Left ventricle myocardium superior (tissue), 1 donor: ENCODE data around the gene MICALL1. TPM values are rescaled to one million over a fixed set of nuclear protein-coding genes. Genes with fewer than 3 reads are reported as not detected.

Experiments used
- ATAC-seq: fragments of 200-7000 bp; cut with Tn5 transposase; one replicate; pipeline ENCODE4 v1.9.1; 2020; ENCODE audit warnings: mild to moderate bottlenecking, moderate library complexity
- DNase-seq: peaks from one replicate; pipeline ENCODE4 v3.0.0-alpha.2; 2020
- intact Hi-C: fragments of 100-400 bp; cut with micrococcal nuclease; formaldehyde crosslinking; loops from one replicate; pipeline ENCODE4 v1.11.0; 2022
- long read RNA-seq: library from polyadenylated mRNA; unstranded; transcript quantifications from one replicate; pipeline ENCODE4 v2.0.0, GENCODE V29; 2021
- total RNA-seq: library from RNA; stranded (reverse); fragmentation: NEBNext Ultra II Directional; extraction: Animal tissue kit (Norgen Biotek cat#: 25700); gene quantifications from one replicate; pipeline ENCODE4 v1.2.1, GENCODE V29; 2021
- donor health status: DM: no; HTN: yes; CAD: no; lungs with severe emphysema.

The MICALL1 gene
- 20.1 TPM for total RNA-seq
- long read RNA-seq, full-length matches to known transcripts = 4 of 17 reads
- long read RNA-seq, partial matches to known transcripts = 12 of 17 reads
- long read RNA-seq, other reads (novel, unspliced or antisense) = 1 of 17 reads

- intact Hi-C loops = no loop called here
- DNase-seq (peak; percentile 87), ATAC-seq (peak; percentile 90)
These were observed at the start of gene MICALL1 for GRCh38 chr22:37905534-37906363. Gene MICALL1 (plus strand): TSS chr22:37906297. CDS start chr22:37906423, 126 bp downstream.

- DNase-seq = no peak
- intact Hi-C loops = no loop called here
- ATAC-seq = peak; percentile 43
These were observed 45.2 kb upstream of the MICALL1 start for GRCh38 chr22:37860796-37861421.

GRCh38 chr22:37862570-37863325 is 43.3 kb upstream of the MICALL1 start:
- intact Hi-C loops = loop anchor here (2.0 kb wide), 1 partner anchor 44 kb away; no protein-coding TSS in a partner anchor
- peak; percentile 55 for ATAC-seq
- DNase-seq = no peak

- ATAC-seq = no peak
- intact Hi-C loops = no loop called here
- DNase-seq = no peak
These were observed 40.6 kb upstream of the MICALL1 start for GRCh38 chr22:37865510-37865909.

- DNase-seq (no peak), ATAC-seq (no peak)
- intact Hi-C loops = no loop called here
These were observed 35.8 kb upstream of the MICALL1 start for GRCh38 chr22:37870273-37870672.

GRCh38 chr22:37880668-37881440 is 25.2 kb upstream of the MICALL1 start:
- intact Hi-C loops = no loop called here

GRCh38 chr22:37884420-37884819 is 21.7 kb upstream of the MICALL1 start:
- no peak for ATAC-seq
- intact Hi-C loops = no loop called here
- DNase-seq = no peak

More at GRCh38 chr22:37880668-37881440, 25.2 kb upstream of the MICALL1 start:
- ATAC-seq = no peak
- no peak for DNase-seq

- intact Hi-C loops = no loop called here
- ATAC-seq (peak; percentile 59), DNase-seq (no peak)
These were observed 18.3 kb upstream of the MICALL1 start for GRCh38 chr22:37887584-37888378.

GRCh38 chr22:37891926-37892325 is 14.2 kb upstream of the MICALL1 start:
- ATAC-seq (no peak), DNase-seq (no peak)
- intact Hi-C loops = no loop called here

- ATAC-seq (peak; percentile 95), DNase-seq (peak; percentile 85)
- intact Hi-C loops = no loop called here
These were observed 13.3 kb upstream of the MICALL1 start for GRCh38 chr22:37892566-37893335.

- intact Hi-C loops = no loop called here
- ATAC-seq (peak; percentile 11), DNase-seq (no peak)
These were observed 12.5 kb upstream of the MICALL1 start for GRCh38 chr22:37893583-37893983.

- ATAC-seq = no peak
- intact Hi-C loops = no loop called here
- DNase-seq = no peak
These were observed 11.0 kb upstream of the MICALL1 start for GRCh38 chr22:37894939-37895670.

- DNase-seq (no peak), ATAC-seq (no peak)
- intact Hi-C loops = no loop called here
These were observed 9.9 kb upstream of the MICALL1 start for GRCh38 chr22:37896181-37896592.

GRCh38 chr22:37896939-37897338 is 9.2 kb upstream of the MICALL1 start:
- intact Hi-C loops = no loop called here
- ATAC-seq (no peak), DNase-seq (no peak)

- intact Hi-C loops = no loop called here
- DNase-seq (no peak), ATAC-seq (no peak)
These were observed 8.3 kb upstream of the MICALL1 start for GRCh38 chr22:37897807-37898206.

GRCh38 chr22:37898441-37899181 is 7.5 kb upstream of the MICALL1 start:
- intact Hi-C loops = no loop called here
- ATAC-seq (no peak), DNase-seq (no peak)
